Activated CD4-positive, CD25-positive, alpha-beta regulatory T cell (primary cell): ENCODE data around the gene NAXE.
"Not testable (repeated sequence)": the region's sequence is repeated elsewhere in the genome, so short reads cannot be mapped to it uniquely, and the experiment has no call there.

Source experiments
- DNase-seq, 4 experiments: peaks; one replicate each; lab custom pipeline; 2025; lab: John Stamatoyannopoulos, UW

Gene NAXE

GRCh38 chr1:156591432-156592157 lies at the start of gene NAXE:
TSS of gene NAXE (plus strand) at chr1:156591776. CDS start at chr1:156591805, 29 bp downstream.
- peak; percentile 32 to 59 (median 45) for DNase-seq

- no peak for DNase-seq
These were observed 48.5 kb upstream of the NAXE start for GRCh38 chr1:156543066-156543465.

- no peak for DNase-seq
These were observed 46.9 kb upstream of the NAXE start for GRCh38 chr1:156544592-156545102.

GRCh38 chr1:156546267-156546666 lies 45.3 kb upstream of the NAXE start:
- no peak for DNase-seq

- DNase-seq, result no peak
These were observed 44.1 kb upstream of the NAXE start for GRCh38 chr1:156547434-156547833.

- no peak for DNase-seq
These were observed 43.6 kb upstream of the NAXE start for GRCh38 chr1:156547982-156548381.

- DNase-seq, result no peak
These were observed 42.2 kb upstream of the NAXE start for GRCh38 chr1:156549390-156549789.

GRCh38 chr1:156549831-156550230 lies 41.7 kb upstream of the NAXE start:
- no peak for DNase-seq

- no peak for DNase-seq
These were observed 41.2 kb upstream of the NAXE start for GRCh38 chr1:156550346-156550745.

- no peak for DNase-seq
These were observed 40.4 kb upstream of the NAXE start for GRCh38 chr1:156551066-156551643.

GRCh38 chr1:156551869-156552268 lies 39.7 kb upstream of the NAXE start:
- DNase-seq, result no peak

- DNase-seq, result no peak
These were observed 39.1 kb upstream of the NAXE start for GRCh38 chr1:156552518-156552917.

GRCh38 chr1:156552937-156553336 lies 38.6 kb upstream of the NAXE start:
- not testable (repeated sequence) for DNase-seq

- DNase-seq, result no peak
These were observed 37.6 kb upstream of the NAXE start for GRCh38 chr1:156553860-156554485.

GRCh38 chr1:156554971-156555370 lies 36.6 kb upstream of the NAXE start:
- DNase-seq, result no peak

GRCh38 chr1:156555715-156556114 lies 35.9 kb upstream of the NAXE start:
- no peak for DNase-seq

- no peak for DNase-seq
These were observed 35.2 kb upstream of the NAXE start for GRCh38 chr1:156556354-156556753.

GRCh38 chr1:156559086-156559796 lies 32.3 kb upstream of the NAXE start:
- DNase-seq, result no peak

GRCh38 chr1:156559797-156560385 lies 31.7 kb upstream of the NAXE start:
- no peak for DNase-seq

- DNase-seq, result no peak
These were observed 30.9 kb upstream of the NAXE start for GRCh38 chr1:156560585-156561163.

GRCh38 chr1:156565519-156565918 lies 26.1 kb upstream of the NAXE start:
- no peak for DNase-seq

GRCh38 chr1:156566436-156566835 lies 25.1 kb upstream of the NAXE start:
- no peak for DNase-seq
